GM19025 (cell line): ENCODE measurements around the gene TRERF1.
"Not testable (repeated sequence)": the region's sequence is repeated elsewhere in the genome, so short reads cannot be mapped to it uniquely, and the experiment has no call there.

Source experiments
- ATAC-seq: cut with Tn5 transposase; IDR thresholded peaks from one replicate; pipeline ENCODE4 v1.9.1; 2021; ENCODE audit warnings: mild to moderate bottlenecking, low read depth, moderate library complexity; ENCODE audit not compliant: unreplicated experiment

The TRERF1 gene

GRCh38 chr6:42232035-42232434 is 219.7 kb downstream of the TRERF1 start:
- no peak for ATAC-seq

DNA sequence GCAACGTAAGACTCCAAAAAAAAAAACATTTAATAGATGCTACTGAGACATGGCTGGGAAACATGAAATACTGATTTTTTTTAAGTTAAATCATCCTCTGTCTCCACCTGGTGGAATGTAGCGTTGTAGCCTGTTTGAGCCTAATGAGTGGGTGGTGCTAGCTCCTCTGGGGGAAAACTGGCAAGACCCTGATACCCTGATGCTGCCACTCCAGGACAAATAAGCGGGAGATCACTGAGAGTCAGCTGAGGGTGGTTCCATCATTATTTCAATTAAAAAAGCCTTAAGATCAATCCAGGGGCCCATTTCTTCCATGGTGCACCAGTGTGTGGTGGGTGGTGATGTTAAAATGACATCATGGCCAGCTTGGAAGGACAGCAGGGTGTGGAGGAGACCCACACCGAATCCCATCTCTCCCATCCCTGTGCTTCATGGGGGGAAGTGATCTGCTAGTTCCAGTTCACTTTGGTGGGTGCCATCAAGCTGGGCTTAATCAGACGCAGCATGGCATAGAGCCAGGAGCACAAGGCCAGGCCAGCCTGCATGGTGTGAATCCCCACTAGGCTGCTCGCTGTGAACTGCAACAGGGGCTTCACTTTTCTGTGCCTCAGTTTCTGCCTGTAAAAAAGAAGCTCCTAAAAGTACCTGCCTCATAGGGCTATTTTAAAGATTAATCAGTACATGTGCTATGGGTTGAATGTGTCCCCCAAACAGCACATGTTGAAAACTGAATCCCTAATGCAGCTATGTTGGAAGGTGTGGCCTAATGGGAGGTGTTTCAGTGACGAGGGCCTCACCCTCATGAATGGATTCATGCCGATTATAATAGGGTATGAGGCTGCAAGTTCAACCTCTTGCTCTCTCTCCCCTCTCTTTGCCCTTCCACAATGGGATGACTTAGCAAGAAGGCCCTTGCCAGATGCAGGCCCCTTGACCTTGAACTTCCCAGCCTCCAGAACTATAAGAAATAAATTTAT is 221.1 kb downstream of the TRERF1 start:
- ATAC-seq, result no peak

DNA sequence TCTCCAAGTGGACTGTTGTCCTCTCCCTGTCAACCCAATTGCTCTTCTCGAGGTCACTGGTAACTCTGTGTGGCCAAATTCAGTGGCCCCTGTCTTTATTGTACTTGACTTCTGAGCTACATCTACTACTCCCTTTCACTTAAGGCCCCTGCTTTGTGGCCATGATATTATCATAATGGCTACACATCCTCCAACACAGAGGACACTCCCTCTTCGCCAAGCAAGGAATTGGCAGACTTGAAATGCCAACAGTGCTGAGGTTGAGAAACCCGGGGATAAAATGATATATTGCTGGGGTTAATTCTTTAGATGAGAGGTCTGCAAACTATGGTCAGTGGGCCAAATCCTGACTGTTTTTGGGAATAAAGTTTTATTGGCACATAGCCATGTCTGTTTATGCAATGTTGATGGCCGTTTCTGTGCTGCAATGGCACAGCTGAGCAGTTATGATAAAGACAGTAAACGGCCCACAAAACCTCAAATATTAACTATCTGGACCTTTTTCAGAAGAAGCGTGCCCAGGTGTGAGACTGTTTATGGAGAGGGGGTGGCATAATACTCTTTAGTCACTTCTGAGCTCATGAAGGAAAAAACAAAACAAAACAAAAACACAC is 222.1 kb downstream of the TRERF1 start:
- no peak for ATAC-seq

GRCh38 chr6:42228305-42228704 is 223.4 kb downstream of the TRERF1 start:
- no peak for ATAC-seq

DNA sequence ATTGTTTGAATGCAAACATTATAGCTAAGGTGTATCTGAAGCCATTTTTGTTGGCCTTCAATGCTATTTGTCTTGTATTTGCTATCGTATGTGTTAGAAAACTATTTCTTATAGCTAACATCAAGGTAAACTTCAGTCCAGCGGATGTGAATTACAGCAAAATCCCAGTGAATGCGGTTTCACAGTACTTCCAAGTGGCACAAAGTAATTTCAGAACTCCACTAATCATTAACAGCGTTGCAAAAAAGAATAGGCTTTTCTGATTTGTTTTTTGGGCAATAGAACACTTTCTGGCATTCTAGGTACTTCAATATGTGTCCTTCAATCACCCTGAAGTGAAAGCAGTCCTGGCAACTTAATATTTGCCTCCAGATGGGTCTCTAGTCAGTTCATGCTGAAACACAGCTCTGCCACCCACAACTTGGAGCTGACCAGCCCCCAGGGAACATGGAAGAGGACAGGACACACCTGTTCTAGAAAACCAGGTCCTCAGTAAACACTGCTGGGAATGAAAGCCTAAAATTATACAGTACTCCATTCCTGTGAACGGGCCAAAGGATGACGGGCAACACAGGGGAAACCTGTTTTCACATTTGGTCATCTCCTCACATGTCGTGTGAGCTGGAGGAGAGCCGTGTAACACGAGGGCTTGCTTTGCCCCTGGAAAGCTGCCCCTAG is 224.4 kb downstream of the TRERF1 start:
- ATAC-seq, result no peak

DNA sequence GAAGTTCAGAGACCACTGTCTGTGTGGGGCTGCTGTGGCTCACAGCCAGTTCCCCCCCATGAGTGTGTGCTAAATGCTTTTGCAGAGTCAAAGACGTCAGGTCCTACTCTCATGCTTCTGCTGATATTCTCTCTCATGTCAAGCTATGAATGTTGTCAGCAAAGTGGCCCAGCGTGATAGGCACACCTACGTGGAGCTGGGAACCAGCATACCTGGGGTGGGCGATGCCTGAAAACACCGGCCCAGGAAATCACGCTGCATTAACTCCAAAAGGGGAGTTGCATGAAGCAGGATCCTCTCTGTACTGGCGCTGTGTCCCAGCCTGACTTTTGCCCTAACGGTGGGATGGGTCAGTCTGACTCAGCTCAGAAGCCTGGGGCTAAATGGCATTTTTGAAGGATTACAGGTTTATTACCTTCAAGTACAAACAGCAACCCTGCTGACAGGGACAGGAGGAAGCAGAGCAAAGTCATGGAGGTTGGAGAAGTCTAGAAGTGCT is 225.0 kb downstream of the TRERF1 start:
- ATAC-seq, result no peak

GRCh38 chr6:42226161-42226611 is 225.5 kb downstream of the TRERF1 start:
- ATAC-seq, result no peak

- ATAC-seq, result no peak
These were observed 226.3 kb downstream of the TRERF1 start for GRCh38 chr6:42225419-42225818.

DNA sequence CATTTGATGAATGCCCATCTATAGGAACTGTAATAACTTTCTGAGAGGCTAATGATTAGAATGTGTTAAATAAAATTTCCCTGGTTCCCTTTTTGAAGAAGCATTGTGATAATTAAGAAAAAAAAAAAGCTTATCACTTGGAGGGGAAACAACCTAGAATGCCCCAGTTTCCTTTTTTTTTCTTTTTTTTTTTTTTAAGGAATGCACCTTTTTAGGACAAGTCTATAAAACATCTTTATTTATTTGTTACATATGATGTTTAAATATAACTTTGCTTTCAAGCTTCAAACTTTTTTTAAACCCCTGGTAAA is 226.7 kb downstream of the TRERF1 start:
- no peak for ATAC-seq

DNA sequence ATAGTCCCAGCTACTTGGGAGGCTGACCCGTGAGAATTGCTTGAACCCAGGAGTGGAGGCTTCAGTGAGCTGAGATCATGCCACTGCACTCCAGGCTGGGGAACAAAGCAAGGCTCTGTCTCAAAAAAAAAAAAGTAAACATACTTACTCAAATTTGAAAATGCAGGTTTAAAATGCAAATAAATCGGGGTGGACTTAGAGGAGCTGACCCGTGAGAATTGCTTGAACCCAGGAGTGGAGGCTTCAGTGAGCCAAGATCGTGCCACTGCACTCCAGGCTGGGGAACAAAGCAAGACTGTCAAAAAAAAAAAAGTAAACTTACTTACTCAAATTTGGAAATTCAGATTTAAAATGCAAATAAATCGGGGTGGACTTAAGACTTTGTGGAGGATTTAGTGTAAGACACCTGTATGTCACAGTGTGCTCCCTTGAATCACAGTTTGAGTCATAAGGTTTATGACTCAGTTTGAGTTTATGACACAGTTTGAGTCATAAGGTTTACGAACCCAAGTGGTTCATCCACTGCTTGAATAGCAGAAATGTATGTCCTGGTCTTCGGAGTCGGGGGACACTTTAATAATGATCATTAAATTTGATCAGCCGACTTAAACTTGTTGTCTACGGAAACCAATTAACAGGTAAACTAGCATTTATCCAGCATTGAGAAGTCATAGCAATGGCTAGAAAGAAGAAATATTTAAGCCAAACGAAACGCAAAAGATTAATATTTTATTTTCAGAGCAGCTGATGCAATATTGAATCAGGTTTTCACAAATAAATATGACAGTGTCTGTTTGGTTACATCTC is 227.3 kb downstream of the TRERF1 start:
- ATAC-seq, result peak; percentile 87

DNA sequence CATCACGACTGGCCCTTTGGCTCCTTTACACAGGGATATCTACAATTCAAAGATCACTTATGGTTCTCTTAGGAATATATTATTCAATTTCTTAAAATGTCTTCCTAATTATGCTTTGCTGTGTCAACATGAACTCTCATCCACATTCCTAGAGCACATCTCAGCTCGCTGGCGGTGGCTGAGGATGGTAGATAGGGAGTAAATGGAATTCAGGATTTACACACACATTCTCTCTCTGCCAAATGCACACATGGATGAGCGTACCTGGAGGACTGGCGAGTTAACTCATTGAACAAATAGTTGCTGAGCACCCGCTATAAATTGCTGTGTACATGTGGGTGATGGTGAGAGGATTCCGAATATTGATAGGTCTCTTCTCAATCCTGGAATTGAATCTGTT is 229.3 kb downstream of the TRERF1 start:
- ATAC-seq, result no peak

- no peak for ATAC-seq
These were observed 230.2 kb downstream of the TRERF1 start for GRCh38 chr6:42221546-42221945.

GRCh38 chr6:42220807-42221206 is 230.9 kb downstream of the TRERF1 start:
- ATAC-seq, result no peak

DNA sequence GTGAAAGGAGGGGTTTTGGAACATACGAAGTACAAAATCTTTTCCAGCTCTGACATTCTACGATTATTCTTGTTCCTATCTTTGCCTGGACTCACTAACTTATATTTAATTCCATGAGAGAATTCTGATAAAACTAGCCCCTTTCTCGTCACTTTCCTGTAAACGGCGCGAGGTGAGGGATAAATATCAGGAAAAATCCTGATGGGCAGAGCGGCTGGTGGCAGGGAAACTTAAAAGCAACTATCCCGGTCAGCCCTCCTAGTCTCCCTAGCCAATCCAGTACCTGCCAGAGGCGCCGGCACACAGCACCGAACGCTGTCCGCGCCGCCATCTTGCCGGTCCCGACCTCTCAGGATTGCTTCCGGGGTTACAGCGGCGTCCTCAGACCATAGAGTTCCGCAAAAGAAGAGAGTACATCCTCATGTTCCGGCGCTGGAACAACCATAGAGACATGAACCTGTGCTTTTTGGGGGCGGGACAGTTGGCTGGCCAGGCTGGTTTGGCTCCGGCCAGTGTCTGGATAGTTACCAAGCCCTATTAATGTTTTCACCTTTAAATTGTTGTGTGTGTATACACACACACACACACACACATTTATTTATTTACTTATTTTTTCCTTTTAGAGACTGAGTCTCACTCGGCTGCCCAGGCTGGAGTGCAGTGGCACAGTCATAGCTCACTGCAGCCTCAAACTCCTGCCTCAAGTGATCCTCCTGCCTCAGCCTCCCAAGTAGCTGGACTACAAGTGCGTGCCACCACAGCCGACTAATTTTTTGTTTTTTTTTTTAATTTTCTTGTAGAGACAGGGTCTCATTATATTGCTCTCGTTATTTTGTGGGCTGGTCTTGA is 234.0 kb downstream of the TRERF1 start, which contains the start of gene MRPS10:
MRPS10 (minus strand) TSS at position 343 of the 849 bp plus-strand sequence; CDS start at position 331, 12 bp downstream.
- ATAC-seq, result peak; percentile 94

DNA sequence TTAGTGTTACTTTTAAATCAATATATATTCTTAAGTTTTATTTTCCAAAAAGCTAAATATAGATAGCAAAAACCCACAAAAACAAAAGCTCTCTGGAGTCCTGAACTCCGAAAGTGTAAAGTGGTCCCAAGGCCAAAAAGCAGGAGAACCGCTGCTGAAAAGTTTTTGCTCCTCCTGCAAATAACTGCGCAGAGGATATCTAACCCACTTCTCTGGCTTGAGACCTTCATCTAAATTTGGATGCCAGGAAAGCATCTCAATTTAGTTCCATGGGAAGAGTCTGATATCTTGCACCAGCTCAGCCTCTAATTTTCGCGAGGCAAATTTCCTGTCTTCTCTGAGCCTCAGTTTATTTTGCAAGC is 234.6 kb downstream of the TRERF1 start:
- ATAC-seq, result no peak

DNA sequence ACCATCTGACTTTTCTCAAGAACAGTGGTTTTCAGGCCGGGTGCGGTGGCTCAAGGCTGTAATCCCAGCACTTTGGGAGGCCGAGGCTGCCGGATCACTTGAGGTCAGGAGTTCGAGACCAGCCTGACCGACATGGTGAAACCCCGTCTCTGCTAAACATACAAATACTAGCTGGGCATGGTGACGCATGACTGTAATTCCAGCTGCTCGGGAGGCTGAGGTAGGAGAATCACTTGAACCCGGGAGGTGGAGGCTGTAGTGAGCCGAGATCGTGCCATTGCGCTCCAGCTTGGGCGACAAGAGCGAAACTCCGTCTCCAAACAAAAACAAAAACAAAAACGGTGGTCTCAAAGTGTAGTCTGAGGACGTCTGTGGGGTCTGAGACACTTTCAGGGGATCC is 235.2 kb downstream of the TRERF1 start:
- ATAC-seq, result not testable (repeated sequence)

DNA sequence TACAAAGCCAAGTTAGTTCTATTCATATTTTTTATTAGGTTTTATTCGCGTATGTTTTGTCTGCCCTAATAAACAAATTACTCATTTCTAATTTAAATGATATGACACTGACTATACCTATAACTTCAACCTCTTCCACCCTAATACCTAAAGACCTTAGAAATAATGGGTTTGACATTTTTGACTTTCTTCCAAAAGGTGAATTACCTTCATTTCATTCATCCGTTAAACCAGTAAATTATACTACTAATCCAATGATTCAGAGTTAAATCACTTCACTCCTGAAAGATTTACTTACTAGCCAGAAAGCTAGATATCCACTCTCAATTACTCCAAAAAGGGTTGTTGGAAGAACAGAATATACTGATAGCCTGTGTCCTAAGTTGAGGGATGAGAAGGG is 239.3 kb downstream of the TRERF1 start:
- no peak for ATAC-seq

DNA sequence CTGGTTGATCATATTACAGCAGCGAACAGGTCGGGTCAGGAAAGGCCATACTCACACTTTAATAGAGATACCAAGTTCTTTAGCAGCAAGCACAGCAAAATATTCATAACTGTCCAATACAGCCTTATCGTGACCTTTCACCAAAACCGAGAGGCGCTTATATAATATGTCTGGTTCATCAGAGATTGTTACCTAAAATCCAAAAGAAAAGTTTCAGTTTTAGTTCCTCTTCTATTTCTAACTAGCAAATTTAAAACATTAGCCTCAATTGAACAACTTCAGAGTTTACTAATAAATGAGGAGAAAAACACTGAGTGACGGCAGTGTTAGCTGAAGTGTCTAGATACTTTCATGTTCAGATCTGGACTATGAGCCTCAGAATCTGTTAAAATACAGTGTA is 240.0 kb downstream of the TRERF1 start:
- no peak for ATAC-seq

DNA sequence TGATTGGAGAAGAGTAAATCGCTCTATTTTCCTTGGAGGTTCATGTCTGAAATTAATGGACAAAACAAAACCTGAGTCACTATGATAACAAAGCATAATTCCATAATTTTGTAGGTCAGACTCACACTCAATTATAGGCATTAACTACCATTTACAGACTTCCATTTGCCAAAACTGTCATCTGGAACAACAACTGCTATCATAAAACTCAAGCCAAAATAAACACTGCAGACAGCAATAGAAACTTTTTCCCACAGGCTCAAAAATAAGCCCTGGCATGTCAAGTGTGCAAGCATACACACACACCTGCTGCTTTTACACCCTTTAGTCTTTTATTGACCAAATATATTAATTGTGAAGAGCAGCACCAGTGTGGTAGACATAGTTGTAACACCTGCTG is 241.2 kb downstream of the TRERF1 start:
- no peak for ATAC-seq
